ENCODE results near the gene TNS1. TPM values are rescaled to one million over a fixed set of nuclear protein-coding genes. Genes with fewer than 3 reads are reported as not detected.

Gene TNS1
- total and polyA plus RNA-seq, 9 of the 15 experiments (the other 6 are each of a cell fraction or from before 2014, with no cell fraction given): 0.13 to 2.7 (median 0.77) TPM

GRCh38 chr2:217995731-217996231, 7.0 kb downstream of the TNS1 start:
- in situ Hi-C loops (cut with MboI): no loop called here
- H3K4me2 ChIP-seq (ENCODE audit: insufficient read depth, low read length): no peak overlapping the region
- POLR2A ChIA-PET: interaction anchor here (0.6 kb wide), 1 partner anchor 264 kb away, joined by 3 read pairs; no protein-coding TSS in a partner anchor

More at GRCh38 chr2:217995731-217996231, 7.0 kb downstream of the TNS1 start:
- BruUV-seq (replicated peaks): no TSS peak
- intact Hi-C loops (cut with micrococcal nuclease): loop anchor here (5.0 kb wide), 1 partner anchor 37 kb away; no protein-coding TSS in a partner anchor
- FAIRE-seq (no peak), DNase-seq (ENCODE audit: extremely low read depth in 1 of 4, low spot score in 3 of 4) (no peak), ATAC-seq (no peak)
- no peaks in the 10 kb centered on the region for H3K36me3 ChIP-seq (ENCODE audit: control insufficient read depth, insufficient read depth, low read length)
- H3K9me1 ChIP-seq (ENCODE audit: control insufficient read depth, insufficient read depth, low read length): no peaks in the 10 kb centered on the region
- TF ChIP-seq FOSL1 (tag; conservative IDR thresholded peaks at IDR 0.05) (no peak), RFX1 (IDR thresholded peaks at IDR 0.05) (no peak), ZNF583 (CRISPR knock-in tag; IDR thresholded peaks at IDR 0.05) (no peak), MITF (IDR thresholded peaks at IDR 0.05) (no peak), ZNF197 (CRISPR knock-in tag; IDR thresholded peaks at IDR 0.05; ENCODE audit: low read depth) (no peak), TFAP4 (CRISPR knock-in tag; IDR thresholded peaks at IDR 0.05; ENCODE audit: borderline replicate concordance) (no peak), TFE3 (CRISPR knock-in tag; IDR thresholded peaks at IDR 0.05) (no peak), BACH1 (tag; IDR thresholded peaks at IDR 0.05) (no peak)
- no peak overlapping the region; a peak in 1 of 4 replicates for H3K9ac ChIP-seq (ENCODE audit: insufficient read depth in 1 of 2, low read depth in 2 of 2, low read length in 2 of 2)
- no peaks in the 10 kb centered on the region for H3K4me1 ChIP-seq (replicated peaks in 1 of 2; ENCODE audit: control insufficient read depth in 2 of 2, insufficient read depth in 2 of 2, low read length in 2 of 2)
- H2AFZ ChIP-seq (ENCODE audit: low read depth, low read length): no peak overlapping the region
- CTCF ChIA-PET (ENCODE audit: low intra/inter-chr PET ratio): no interaction called here
- 5% methylated on average over 6 of the region's 8 CpGs for WGBS (ENCODE audit: insufficient coverage, low coverage, missing lambda C conversion rate)
- no peaks in the 10 kb centered on the region for H3K9me3 ChIP-seq (replicated peaks; ENCODE audit: control insufficient read depth, insufficient read depth, low read depth, low read length)
- H3K79me2 ChIP-seq (ENCODE audit: control insufficient read depth, insufficient read depth, low read length): no peaks in the 10 kb centered on the region
- peaks cover 0 to 33% of the 10 kb centered on the region in 2 experiments; a peak in 2 of 5 replicates for H3K27me3 ChIP-seq (ENCODE audit: control insufficient read depth in 2 of 2, insufficient read depth in 2 of 2, low read length in 2 of 2)
- no peaks in the 10 kb centered on the region for H4K20me1 ChIP-seq (replicated peaks; ENCODE audit: control insufficient read depth, insufficient read depth, low read length)
- H3K4me3 ChIP-seq: no peak overlapping the region
- no peak overlapping the region for H3K27ac ChIP-seq (ENCODE audit: extremely low read depth, low read depth, low read length)

Measured in K562 (cell line).